DMS79 treated with DMSO at 0.1 percent for 48 hours (cell line): Measurements from ENCODE around the gene KRTAP10-5.
"Not testable (repeated sequence)": the region's sequence is repeated elsewhere in the genome, so short reads cannot be mapped to it uniquely, and the experiment has no call there.

Source experiments
- DNase-seq: peaks from one replicate; lab custom pipeline; 2025; lab: John Stamatoyannopoulos, UW

The KRTAP10-5 gene

DNA sequence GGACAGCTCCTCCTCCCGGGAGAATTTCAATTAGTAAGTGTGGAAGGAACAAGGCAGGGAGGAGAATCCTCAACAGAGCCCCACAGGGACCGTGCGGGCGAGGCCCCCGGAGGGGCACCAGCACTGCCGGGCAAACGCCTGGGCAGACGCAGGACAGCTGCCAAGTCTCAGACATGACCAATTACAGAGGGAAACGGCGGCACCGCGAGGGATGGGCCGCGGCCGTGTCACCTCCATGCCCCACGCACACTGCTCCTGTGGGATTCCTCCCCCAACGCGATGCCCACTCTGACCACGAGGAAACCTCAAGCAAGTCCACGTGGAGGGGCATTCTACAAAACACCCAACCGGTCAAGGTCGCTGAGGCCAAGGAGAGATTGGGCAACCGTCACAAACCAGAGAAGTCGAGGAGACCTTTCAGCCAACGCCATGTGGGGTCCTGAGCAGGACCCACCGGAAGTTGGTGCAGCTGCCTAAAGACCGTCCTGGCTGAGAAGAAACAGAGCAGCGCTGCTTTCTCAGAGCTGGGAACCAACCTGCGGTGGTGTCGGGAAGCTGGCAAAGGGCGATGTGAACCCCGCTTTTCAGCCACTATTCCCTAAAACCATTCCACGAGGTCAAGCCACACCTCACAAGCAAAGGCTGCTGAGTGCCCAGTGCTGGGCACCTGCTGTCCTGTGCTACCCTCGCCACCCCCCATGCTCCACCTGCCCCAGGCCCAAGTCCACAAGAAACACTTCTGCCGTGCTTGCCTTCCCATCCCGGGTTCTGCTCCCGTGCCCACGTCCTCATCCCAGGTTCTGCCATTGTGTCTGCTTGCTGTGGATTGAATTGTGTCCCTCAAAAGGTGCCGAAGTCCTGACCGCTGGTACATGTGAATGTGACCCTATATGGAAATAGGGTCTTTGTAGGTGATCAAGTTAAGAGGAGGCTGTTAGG is 8.3 kb downstream of the KRTAP10-5 start:
- DNase-seq, result no peak

DNA sequence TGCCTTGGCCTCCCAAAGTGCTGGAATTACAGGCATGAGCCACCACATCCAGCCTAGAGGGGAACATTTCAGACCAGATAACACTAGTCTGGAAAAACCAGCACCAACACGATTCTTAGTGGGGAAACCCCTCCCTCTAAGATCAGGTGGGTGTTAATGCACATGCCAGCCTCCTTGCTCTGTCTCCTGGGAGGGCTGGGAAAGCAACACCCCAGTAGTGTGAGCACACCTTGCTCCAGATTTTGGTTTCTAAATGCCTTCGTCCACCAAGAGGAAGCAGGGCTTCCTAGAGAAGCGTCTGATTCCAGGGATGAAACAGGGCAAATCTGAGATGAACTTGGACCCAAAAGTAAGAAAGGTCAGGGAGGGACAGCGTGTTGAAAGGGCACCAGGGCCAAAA is 9.1 kb downstream of the KRTAP10-5 start:
- no peak for DNase-seq

DNA sequence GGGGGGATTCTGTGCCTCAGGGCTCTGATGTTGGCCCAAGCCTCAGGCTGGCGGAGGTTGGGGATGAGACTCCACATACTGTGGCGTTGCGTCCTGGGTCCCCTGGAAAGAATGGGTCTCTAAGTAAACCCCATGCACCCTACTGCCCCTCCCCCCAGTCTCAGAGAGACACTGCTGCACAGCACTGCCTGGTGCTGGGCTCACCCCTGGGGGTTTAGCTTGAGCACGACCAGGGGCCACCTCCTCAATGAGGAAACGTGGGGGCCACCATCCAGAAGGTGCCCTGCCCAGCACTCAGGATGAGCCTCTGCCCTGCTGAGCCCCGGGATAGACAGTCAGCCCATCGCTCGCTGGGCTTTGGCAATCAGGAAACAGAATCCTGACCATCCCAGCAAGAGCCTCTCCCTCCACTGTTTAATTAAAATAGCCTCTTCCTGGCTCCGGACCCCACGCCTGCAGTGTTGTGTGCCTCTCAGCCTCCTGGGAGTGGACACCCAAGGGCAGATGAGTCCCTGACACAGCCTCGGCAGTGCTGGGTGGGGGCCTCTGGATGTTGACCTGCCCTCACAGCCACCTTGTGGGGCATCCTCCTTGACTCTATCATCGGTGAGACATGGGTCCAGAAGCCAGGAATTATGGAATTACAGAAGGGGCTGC is 10.4 kb downstream of the KRTAP10-5 start:
- DNase-seq, result no peak

DNA sequence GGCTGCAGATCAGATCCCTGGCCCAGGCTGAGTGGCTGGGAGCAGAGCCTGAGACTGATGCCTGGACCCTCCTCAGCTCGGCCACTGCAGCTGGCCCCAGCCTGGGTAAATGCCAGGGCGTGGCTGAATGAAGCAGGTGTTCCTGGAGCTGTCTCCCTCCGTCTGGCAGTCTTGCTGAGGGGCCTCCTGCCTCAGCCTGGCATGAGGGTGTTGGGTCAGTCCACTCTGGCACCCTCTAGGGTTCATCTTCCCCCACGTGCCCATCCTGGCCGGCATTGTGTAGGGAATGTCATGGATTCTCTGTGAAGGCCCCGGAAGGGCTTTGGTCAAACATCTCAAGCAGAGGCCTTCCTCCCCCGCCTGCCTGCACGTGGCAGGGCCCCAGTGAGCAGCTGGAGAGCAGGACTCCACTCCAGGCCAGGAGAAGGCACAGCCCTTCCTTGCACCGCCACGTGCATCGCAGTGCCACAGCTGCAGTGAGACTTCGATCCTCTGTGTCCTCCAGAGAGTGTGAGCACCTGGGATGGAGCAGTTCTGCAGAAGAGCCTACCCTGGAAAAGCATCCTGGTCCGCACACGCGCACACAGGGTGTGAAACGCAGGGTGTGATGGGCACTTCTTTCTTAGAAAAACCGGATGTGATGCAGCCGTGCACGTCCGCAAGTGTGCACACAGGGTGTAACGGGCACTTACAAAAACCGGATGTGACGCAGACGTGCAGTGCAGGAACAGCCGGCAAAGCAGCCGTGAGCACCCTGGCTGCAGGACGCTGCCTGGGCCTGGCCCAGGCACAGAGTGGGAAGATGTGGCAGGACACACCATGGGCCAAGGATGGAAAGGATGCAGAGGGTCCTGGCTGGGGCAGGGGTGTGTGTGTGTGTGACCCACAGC is 11.5 kb downstream of the KRTAP10-5 start:
- DNase-seq, result no peak

DNA sequence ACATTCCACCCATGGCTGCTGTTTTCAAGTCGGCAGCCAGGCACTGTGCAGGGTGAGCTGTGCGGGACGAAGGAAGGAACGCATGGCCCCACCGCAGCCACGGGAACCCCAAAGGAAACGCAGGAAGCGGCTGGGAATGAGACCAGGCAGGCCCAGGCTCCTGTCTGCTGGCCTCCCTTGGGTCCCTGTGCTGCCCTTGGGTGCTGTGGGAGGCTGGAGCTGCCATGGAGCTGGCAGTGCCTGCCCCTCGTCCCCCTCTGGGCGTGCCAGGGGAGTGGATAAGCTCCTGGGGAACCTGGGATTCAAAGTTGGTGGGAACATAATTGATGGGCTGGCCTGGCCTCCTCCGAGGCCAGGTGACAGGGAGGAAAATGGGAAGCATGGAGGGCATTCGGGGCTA is 12.1 kb downstream of the KRTAP10-5 start:
- no peak for DNase-seq

DNA sequence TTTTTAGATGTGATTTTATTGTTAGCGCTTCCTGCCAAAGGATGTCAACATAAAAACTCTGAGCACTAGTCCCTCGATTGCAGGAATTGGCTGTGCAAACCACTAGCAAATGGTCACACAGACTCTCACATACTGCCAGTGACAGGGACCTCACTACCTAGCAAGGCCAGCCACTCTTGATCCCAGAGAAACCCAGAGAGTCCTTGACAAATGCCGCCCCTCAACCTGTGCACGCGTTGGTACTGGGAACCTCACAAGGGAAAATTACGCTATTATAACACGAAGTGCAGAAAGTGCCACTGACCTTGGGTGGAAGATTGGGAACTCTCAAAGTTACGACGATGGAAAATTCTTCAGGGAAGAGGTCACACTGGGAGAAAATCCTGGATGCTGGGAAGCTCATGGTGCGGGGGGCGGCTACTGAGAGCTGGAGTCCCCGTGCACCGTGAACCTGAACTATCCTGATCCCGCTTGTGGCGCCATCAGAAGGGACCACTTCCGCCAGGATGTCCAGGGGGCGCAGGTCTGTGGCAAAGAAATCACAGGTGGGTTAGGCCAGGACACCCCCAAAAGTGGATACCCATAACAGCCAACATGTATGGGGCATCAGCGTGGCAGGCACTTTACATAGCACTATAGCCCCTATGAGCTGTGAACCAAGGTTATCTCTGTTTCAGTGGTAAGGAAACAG is 12.8 kb downstream of the KRTAP10-5 start:
- no peak for DNase-seq

DNA sequence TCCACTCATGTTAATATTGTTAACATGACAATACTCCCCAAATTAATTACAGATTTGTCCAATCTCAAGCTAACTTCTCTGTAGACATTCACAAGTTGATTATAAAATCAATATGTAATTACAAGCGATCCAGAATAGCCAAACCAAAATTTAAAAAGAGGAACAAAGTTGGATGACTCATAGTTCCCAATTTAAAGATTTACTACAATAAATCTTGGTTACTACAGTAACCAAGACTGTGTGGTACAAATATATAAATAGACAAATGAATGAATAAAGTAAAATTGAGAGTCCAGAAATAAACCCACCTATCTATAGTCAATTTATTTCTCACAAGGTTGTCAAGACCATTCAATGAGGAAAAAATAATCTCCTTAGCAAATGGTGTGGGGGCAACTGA is 14.0 kb downstream of the KRTAP10-5 start:
- DNase-seq, result no peak

DNA sequence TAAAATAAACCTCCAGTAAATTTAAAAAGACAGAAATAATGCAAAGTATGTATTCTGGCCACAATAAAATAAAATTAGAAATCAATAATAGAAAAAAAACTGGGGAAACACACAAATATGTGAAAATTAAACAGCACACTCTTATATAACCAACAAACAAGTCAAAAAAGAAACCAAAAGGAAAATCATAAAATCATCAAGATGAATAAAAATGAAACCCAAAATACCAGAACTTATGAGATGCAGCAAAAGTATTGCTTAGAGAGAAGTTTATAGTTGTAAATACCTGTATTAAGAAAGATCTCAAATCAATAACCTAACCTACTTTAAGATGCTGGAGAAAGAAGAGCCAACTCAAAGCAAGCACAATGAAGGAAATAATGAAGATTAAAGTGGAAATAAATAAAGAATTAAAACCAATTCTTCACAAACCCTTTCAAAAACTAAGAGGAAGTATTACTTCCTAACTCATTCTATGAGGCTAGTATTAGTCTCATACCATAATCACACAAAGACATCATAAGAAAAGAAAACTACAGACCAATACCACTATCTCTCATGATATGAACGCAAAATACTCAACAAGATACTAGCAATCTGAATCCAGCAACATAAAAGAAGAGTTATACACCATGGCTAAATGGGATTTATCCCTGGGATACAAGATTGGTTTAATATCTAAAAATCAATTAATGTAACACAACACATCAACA is 15.4 kb downstream of the KRTAP10-5 start:
- no peak for DNase-seq

DNA sequence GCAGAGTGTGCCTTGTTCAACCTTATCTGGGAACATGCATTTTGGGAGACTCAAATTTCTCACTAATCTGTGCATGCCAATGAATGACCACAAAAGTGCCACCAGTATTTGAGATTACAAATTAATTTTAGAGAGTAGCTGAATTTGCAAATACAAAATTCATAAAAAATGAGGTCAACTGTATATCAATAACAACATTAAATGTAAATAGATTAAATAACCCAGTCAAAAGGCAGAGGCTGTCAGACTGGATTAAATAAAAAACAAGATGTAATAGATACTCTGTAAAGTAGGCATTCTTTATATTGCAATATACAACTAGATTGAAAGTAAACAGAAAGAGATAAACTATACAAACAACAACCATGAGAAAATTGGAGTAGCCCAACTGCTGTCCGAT is 16.3 kb downstream of the KRTAP10-5 start:
- no peak for DNase-seq

DNA sequence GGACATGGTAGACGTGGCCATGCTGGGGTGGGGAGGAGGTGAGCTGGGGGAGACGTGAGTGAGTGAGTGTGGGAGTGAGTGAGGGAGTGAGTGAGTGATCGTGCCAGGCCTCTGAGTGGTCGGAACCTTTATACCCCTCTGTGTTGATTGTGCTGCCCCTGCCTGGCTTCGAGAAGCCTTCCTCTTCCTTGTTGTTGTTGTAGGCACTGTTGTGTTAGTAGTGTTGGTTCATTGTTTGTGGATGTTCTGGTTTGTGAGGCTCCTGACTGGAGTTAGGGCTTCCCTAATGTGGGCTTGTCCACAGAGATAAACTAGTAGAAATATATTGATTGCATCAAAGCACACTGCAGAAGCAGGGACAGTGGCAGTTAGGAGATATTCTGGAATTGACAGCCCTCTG is 21.7 kb downstream of the KRTAP10-5 start, which contains the start of gene KRTAP10-3:
Gene KRTAP10-3, minus strand, starts transcription at position 101 of the 400 bp plus-strand sequence. Its CDS starts 80 bp downstream, at position 21.
- DNase-seq, result no peak

DNA sequence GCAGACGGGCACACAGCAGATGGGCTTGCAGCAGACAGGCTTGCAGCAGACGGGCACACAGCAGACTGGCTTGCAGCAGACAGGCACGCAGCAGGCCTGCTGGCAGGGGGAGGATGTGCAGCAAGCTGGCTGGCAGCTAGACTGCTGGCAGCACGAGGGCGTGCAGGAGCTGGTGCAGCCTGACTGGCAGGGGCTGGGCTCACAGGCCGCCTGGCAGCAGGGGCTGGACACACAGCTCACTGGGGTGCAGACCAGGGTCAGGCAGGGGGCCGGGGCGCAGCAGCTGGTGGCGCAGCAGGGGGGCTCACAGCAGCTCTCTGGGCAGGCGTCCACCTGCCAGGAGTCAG is 22.1 kb downstream of the KRTAP10-5 start:
- not testable (repeated sequence) for DNase-seq

DNA sequence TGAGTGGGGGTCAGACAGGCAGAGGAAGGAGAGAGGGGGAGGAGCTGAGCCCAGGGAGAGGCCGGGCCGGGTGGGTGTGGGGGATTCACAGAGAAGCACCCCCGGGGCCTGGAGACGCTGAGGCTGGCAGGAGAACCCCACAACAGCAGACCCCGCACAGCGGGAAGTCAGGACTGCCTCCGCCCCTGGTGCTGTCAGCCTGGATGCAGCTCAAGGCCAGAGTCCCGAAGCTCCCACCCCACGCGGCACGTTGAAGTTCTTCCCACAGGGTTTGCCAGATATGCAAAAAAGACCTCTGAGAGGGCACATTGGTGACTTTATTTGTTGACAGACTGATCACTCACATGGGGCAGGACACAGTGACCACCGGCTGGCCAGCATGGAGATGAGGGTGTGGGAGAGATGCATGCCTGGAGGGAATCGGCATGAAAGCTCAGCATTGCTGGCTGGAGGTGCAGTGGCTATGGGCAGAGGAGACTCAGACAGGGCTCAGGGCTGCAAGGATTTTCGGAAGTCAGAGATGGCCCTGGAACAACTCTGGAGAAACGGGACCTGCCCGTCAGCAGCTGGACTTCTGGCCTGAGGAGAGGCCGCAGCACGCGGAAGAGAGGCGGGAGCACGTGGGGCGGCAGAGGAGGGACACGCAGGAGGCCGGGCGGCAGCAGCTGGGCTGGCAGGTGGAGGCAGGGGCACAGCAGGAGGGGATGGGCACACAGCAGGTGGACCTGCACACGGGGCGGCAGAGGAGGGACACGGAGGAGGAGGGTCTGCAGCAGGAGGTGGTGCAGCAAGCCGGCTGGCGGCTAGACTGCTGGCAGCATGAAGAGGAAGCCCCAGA is 22.7 kb downstream of the KRTAP10-5 start:
- DNase-seq, result no peak

DNA sequence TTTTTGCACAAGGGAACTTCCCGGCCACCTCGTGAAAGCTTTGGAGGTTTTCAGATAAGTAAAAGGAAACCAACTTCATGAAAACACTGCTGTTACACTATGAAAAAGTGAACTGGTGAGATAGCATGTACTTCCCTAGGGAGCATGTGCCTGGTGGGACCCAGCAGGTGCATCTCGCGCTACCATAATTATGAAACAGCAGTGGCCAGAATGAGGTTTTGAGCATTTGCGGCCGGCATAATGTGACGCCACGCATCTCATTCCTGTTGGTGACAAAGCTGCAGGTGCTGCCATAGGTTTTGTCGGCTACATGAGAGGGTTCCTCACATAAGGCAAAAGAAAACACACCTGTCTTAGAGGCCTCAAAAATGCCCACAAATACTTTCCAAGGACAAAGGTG is 23.5 kb downstream of the KRTAP10-5 start:
- DNase-seq, result no peak

DNA sequence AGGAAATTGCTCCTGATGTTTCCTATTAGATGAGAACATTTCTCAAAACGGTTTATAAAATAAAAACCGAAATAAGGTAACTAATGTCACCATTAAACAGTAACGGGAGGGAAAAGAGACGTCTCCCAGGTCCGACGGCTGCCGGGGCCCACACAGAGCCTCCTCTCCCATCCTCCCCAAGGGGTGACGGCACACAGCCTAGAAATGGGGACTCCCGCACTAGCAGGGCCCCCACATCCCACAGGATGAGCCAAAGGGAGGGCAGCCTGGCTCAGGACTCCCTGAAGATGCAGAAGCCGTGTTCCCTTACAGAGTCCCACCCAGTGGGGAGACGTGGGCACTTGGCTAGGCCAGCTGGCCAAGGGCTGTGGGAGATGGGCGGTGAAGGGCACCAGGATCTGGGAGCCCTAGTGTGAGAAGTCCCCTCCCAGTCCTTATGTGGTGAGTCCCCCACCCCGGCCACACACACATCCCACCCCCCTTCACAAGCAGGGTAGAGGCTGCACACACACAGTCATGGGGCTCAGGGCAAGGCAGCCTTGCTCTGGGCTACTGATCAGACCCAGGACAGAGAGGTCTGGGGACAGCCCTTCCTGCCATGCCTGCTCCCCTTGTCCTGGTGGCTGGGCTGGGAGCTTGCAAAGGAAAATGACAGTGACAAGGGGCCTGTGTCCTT is 25.1 kb downstream of the KRTAP10-5 start:
- no peak for DNase-seq

DNA sequence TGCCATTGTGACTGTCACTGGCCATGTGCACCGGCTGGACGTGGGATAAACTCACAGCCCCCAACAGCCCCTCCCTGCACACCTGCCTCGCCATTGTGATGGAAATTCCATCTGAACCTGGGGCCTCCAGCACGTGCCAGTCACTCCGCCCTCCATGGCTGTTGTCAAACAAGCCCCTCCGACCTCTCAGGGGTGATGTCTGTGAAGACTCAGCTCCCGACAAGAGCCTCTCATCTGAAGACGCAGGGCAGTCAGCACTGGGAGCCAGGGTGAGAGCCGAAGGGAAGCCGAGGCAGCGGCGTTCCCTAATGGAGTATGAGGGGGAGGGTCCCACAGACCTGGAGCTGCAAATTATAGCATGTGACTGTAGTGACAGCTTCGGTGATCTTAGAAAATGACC is 27.7 kb downstream of the KRTAP10-5 start:
- no peak for DNase-seq

DNA sequence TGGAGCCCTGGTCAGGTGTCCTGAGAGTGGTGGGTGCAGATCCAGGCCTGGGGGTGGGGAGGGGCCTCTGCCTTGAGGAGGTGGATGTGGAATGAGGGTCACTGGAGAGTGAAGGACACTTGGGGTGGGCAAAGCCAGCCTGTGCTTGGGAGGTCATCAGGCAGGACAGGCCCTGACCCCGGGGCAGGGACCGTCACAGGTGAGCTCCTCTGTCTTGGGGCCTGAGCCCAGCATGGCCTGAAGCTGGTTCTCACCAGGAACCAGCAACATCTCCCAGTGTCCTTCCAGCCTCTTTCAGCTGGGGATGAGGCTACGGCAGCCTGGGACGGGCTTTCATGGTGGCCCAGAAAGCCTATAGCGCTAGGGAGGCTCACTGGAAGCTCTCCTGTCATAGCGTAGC is 28.3 kb downstream of the KRTAP10-5 start:
- no peak for DNase-seq

DNA sequence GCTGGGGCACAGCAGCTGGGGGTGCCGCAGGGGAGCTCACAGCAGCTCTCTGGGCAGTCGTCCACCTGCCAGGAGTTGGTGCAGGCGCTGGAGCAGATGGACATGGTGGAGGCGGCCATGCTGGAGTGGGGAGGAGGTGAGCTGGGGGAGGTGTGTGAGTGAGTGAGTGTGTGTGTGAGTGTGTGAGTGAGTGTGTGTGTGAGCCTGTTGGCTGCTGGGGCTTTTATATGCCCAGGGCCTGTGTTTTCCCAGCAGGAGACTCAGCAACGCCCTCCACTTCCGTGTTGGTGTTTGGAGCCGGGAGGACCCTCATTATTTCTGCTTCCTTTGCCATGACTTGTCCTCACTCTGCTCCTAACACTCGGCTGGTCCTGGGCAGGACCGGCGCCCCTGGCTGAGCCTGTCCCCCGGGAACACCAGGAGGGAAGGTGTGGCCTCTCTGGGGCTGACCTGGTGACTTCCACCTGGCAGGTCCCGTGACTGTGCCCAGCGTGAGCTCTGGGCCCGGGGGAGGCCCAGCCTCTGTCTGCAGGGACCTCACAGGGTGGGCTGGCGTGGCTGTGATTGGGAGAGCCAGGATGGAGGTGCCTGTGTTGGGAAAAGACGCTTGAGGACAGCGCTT is 29.0 kb downstream of the KRTAP10-5 start, which contains the start of gene KRTAP10-2:
Gene KRTAP10-2, minus strand, starts transcription at position 166 of the 622 bp plus-strand sequence. Its CDS starts 47 bp downstream, at position 119.
- no peak for DNase-seq

DNA sequence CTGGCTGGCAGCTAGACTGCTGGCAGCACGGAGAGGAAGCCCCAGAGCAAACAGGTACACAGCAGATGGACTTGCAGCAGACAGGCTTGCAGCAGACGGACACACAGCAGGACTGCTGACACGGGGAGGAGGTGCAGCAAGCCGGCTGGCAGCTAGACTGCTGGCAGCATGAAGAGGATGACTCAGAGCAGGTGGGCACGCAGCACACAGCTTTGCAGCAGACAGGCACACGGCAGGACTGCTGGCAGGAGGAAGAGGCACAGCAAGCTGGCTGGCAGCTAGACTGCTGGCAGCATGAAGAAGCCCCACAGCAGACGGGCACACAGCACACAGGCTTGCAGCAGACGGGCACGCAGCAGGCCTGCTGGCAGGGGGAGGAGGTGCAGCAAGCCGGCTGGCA is 29.6 kb downstream of the KRTAP10-5 start:
- DNase-seq, result no peak

DNA sequence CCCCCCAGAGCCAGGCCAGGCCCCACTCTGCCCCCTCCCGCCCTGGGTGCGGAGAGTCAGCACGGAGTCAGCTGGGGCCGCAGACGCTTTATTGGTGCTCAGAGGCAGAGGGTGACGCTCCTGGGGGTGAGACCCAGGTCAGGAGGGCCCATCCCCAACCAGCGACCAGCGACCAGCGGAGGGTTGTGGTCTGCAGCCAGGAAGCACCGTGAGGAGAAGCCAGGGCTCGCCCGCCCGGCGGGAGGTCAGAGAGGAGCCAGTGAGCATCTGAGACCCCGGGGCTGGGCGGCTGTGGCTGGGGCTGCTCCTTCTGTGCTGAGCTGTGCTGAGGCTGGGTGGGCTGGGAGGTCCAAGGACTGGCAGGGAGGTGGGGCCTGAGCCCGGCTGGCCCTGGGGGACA is 30.1 kb downstream of the KRTAP10-5 start:
- not testable (repeated sequence) for DNase-seq
